ENCODE results near the gene ATP5ME. TPM values are rescaled to one million over a fixed set of nuclear protein-coding genes. Genes with fewer than 3 reads are reported as not detected.
A peak's percentile ranks its signal among the peaks of the same experiment; 100 is the strongest.

ATP5ME gene
- total and polyA plus RNA-seq, 7 experiments from 2014 or later: 115 to 404 (median 125) TPM

GRCh38 chr4:661881-662761 is 12.0 kb downstream of the ATP5ME start:
- peak overlapping the region in 9 of 10 donors; percentile 25 to 95 (median 83) for H3K4me3 Mint-ChIP-seq
- intact Hi-C loops (cut with micrococcal nuclease): loop anchor here in 1 of 2 donors (5.0 kb wide), 1 partner anchor 395 kb away; no protein-coding TSS in a partner anchor

GRCh38 chr4:661231-661630 is 12.8 kb downstream of the ATP5ME start:
- POLR2A ChIA-PET: interaction anchor here (6.0 kb wide), 1 partner anchor 13 kb away, joined by 46 read pairs; the partner anchor contains the start of genes ATP5ME and MYL5
- CTCF ChIA-PET: no interaction called here
- Mint-ChIP-seq H3K27me3 (no peaks in the 10 kb centered on the region), H3K4me3 (peak overlapping the region in 5 of 10 donors; percentile 4 to 86 (median 48)), H3K27ac (peak overlapping the region in 1 of 9 donors; percentile 3), H3K36me3 (peaks cover 0 to 22% (median 6%) of the 10 kb centered on the region in 5 donors), H3K9me3 (peaks cover 0 to 13% (median 0%) of the 10 kb centered on the region in 11 donors), H3K4me1 (peaks cover 3 to 33% (median 13%) of the 10 kb centered on the region in 7 donors)
- Histone ChIP-seq H3K4me1 (ENCODE audit: control insufficient read depth in 2 of 2, insufficient read depth in 2 of 2, low read length in 2 of 2) (peaks cover 4 to 5% of the 10 kb centered on the region in 2 donors), H3K9me3 (ENCODE audit: control insufficient read depth in 2 of 3, low read length in 3 of 3) (no peaks in the 10 kb centered on the region), H3K4me3 (ENCODE audit: low read length) (no peak overlapping the region), H3K27me3 (ENCODE audit: control insufficient read depth in 2 of 2, insufficient read depth in 2 of 2, low read length in 2 of 2) (no peaks in the 10 kb centered on the region), H3K27ac (ENCODE audit: low read depth, low read length) (no peak overlapping the region), H3K36me3 (ENCODE audit: control insufficient read depth in 2 of 3, insufficient read depth in 3 of 3, low read length in 3 of 3) (no peaks in the 10 kb centered on the region)
- no peak for ATAC-seq
- DNase-seq: no peak
- intact Hi-C loops (cut with micrococcal nuclease): loop anchor here in 1 of 2 donors (5.0 kb wide), 1 partner anchor 396 kb away; no protein-coding TSS in a partner anchor

More at GRCh38 chr4:661881-662761, 12.0 kb downstream of the ATP5ME start:
- peaks cover 0 to 13% (median 0%) of the 10 kb centered on the region in 11 donors for H3K9me3 Mint-ChIP-seq
- H3K36me3 Mint-ChIP-seq: peaks cover 0 to 22% (median 6%) of the 10 kb centered on the region in 5 donors
- no peak overlapping the region for H3K4me3 ChIP-seq (ENCODE audit: low read length)
- no peaks in the 10 kb centered on the region for H3K27me3 ChIP-seq (ENCODE audit: control insufficient read depth in 2 of 2, insufficient read depth in 2 of 2, low read length in 2 of 2)
- DNase-seq (no peak), ATAC-seq (no peak)
- ChIA-PET POLR2A (interaction anchor here (6.0 kb wide), 1 partner anchor 12 kb away, joined by 46 read pairs; the partner anchor contains the start of genes ATP5ME and MYL5), CTCF (no interaction called here)
- no peaks in the 10 kb centered on the region for H3K27me3 Mint-ChIP-seq
- peak overlapping the region in 6 of 9 donors; percentile 22 to 84 (median 64) for H3K27ac Mint-ChIP-seq
- peaks cover 4 to 5% of the 10 kb centered on the region in 2 donors for H3K4me1 ChIP-seq (ENCODE audit: control insufficient read depth in 2 of 2, insufficient read depth in 2 of 2, low read length in 2 of 2)
- H3K27ac ChIP-seq (ENCODE audit: low read depth, low read length): no peak overlapping the region
- peaks cover 3 to 33% (median 13%) of the 10 kb centered on the region in 7 donors for H3K4me1 Mint-ChIP-seq
- H3K36me3 ChIP-seq (ENCODE audit: control insufficient read depth in 2 of 3, insufficient read depth in 3 of 3, low read length in 3 of 3): no peaks in the 10 kb centered on the region
- no peaks in the 10 kb centered on the region for H3K9me3 ChIP-seq (ENCODE audit: control insufficient read depth in 2 of 3, low read length in 3 of 3)

DNA sequence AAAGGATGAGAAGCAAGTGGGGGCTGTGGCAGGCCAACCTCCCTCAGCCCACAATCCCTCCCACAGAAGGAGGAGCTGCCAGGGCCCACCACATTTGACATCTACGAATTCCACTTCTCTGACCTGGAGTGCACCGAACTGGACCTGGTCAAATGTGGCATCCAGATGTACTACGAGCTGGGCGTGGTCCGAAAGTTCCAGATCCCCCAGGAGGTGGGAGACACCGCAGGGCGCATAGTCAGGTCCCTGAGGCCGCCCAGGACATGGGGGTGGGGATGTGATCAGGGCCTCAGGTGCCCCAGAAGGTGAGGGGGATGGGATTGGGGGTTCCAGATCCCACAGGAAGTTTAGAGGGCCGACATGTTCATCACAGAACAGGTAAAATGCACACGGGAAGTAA is 13.7 kb downstream of the ATP5ME start:
- no peak for ATAC-seq
- Histone ChIP-seq H3K27me3 (ENCODE audit: control insufficient read depth in 2 of 2, insufficient read depth in 2 of 2, low read length in 2 of 2) (no peaks in the 10 kb centered on the region), H3K4me3 (ENCODE audit: low read length) (no peak overlapping the region), H3K36me3 (ENCODE audit: control insufficient read depth in 2 of 3, insufficient read depth in 3 of 3, low read length in 3 of 3) (no peaks in the 10 kb centered on the region), H3K9me3 (ENCODE audit: control insufficient read depth in 2 of 3, low read length in 3 of 3) (no peaks in the 10 kb centered on the region), H3K4me1 (ENCODE audit: control insufficient read depth in 2 of 2, insufficient read depth in 2 of 2, low read length in 2 of 2) (peaks cover 4 to 5% of the 10 kb centered on the region in 2 donors), H3K27ac (ENCODE audit: low read depth, low read length) (no peak overlapping the region)
- DNase-seq: no peak
- H3K4me1 Mint-ChIP-seq: peaks cover 3 to 30% (median 13%) of the 10 kb centered on the region in 7 donors
- H3K36me3 Mint-ChIP-seq: peaks cover 0 to 22% (median 6%) of the 10 kb centered on the region in 5 donors
- H3K27me3 Mint-ChIP-seq: no peaks in the 10 kb centered on the region
- intact Hi-C loops (cut with micrococcal nuclease): loop anchor here in 1 of 2 donors (5.0 kb wide), 1 partner anchor 397 kb away; no protein-coding TSS in a partner anchor
- H3K27ac Mint-ChIP-seq: no peak overlapping the region
- peak overlapping the region in 3 of 10 donors; percentile 4 to 48 (median 16) for H3K4me3 Mint-ChIP-seq
- CTCF ChIA-PET: interaction anchor here (0.6 kb wide), 1 partner anchor 14 kb away, joined by 3 read pairs; the partner anchor contains the start of genes ATP5ME and MYL5
- peaks cover 0 to 13% (median 0%) of the 10 kb centered on the region in 11 donors for H3K9me3 Mint-ChIP-seq
- POLR2A ChIA-PET: no interaction called here

DNA sequence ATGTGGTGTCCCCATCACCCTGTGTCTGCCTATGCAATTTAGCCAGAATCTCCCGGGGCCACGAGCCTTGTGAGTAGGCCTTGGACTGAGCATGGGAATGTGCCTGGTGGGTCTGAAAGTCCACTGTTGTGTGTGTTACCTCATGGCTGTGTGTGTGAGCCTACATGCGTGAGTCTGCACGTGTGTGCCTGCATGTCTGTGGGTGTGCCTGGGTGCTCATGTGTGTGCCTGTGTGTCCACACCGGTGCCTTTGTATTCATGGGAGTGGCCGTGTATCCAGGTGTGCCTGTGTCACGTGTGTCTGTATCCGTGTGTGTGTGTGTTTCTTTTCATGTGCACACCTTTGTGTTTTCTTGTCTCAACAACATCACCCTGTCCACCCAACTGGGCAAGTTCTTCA is 14.2 kb downstream of the ATP5ME start:
- no peak overlapping the region for H3K4me3 ChIP-seq (ENCODE audit: low read length)
- Mint-ChIP-seq H3K36me3 (peaks cover 0 to 22% (median 6%) of the 10 kb centered on the region in 5 donors), H3K27ac (peak overlapping the region in 2 of 9 donors; percentile 26 to 66), H3K4me3 (peak overlapping the region in 1 of 10 donors; percentile 16), H3K27me3 (no peaks in the 10 kb centered on the region), H3K9me3 (peaks cover 0 to 13% (median 0%) of the 10 kb centered on the region in 11 donors), H3K4me1 (peaks cover 3 to 26% (median 12%) of the 10 kb centered on the region in 7 donors)
- CTCF ChIA-PET: no interaction called here
- ATAC-seq: no peak
- POLR2A ChIA-PET: no interaction called here
- no peaks in the 10 kb centered on the region for H3K9me3 ChIP-seq (ENCODE audit: control insufficient read depth in 2 of 3, low read length in 3 of 3)
- H3K36me3 ChIP-seq (ENCODE audit: control insufficient read depth in 2 of 3, insufficient read depth in 3 of 3, low read length in 3 of 3): no peaks in the 10 kb centered on the region
- no peak overlapping the region for H3K27ac ChIP-seq (ENCODE audit: low read depth, low read length)
- intact Hi-C loops (cut with micrococcal nuclease): loop anchor here in 1 of 2 donors (5.0 kb wide), 1 partner anchor 397 kb away; no protein-coding TSS in a partner anchor
- no peak for DNase-seq
- peaks cover 4 to 5% of the 10 kb centered on the region in 2 donors for H3K4me1 ChIP-seq (ENCODE audit: control insufficient read depth in 2 of 2, insufficient read depth in 2 of 2, low read length in 2 of 2)
- no peaks in the 10 kb centered on the region for H3K27me3 ChIP-seq (ENCODE audit: control insufficient read depth in 2 of 2, insufficient read depth in 2 of 2, low read length in 2 of 2)

- no peaks in the 10 kb centered on the region for H3K27me3 ChIP-seq (ENCODE audit: control insufficient read depth in 2 of 2, insufficient read depth in 2 of 2, low read length in 2 of 2)
- H3K4me1 ChIP-seq (ENCODE audit: control insufficient read depth in 2 of 2, insufficient read depth in 2 of 2, low read length in 2 of 2): no peaks in the 10 kb centered on the region
- ATAC-seq (no peak), DNase-seq (no peak)
- POLR2A ChIA-PET: no interaction called here
- H3K9me3 ChIP-seq (ENCODE audit: control insufficient read depth in 2 of 3, low read length in 3 of 3): no peaks in the 10 kb centered on the region
- H3K4me1 Mint-ChIP-seq: peaks cover 0 to 17% (median 5%) of the 10 kb centered on the region in 7 donors
- CTCF ChIA-PET: no interaction called here
- no peak overlapping the region for H3K27ac ChIP-seq (ENCODE audit: low read depth, low read length)
- no peaks in the 10 kb centered on the region for H3K36me3 ChIP-seq (ENCODE audit: control insufficient read depth in 2 of 3, insufficient read depth in 3 of 3, low read length in 3 of 3)
- peaks cover 0 to 20% (median 6%) of the 10 kb centered on the region in 5 donors for H3K36me3 Mint-ChIP-seq
- H3K9me3 Mint-ChIP-seq: peaks cover 0 to 13% (median 0%) of the 10 kb centered on the region in 11 donors
- no peak overlapping the region for H3K4me3 Mint-ChIP-seq
- H3K27ac Mint-ChIP-seq: peak overlapping the region in 1 of 9 donors; percentile 9
- no peak overlapping the region for H3K4me3 ChIP-seq (ENCODE audit: low read length)
- H3K27me3 Mint-ChIP-seq: no peaks in the 10 kb centered on the region
- intact Hi-C loops (cut with micrococcal nuclease): no loop called here
Observed at GRCh38 chr4:658681-659667, 15.1 kb downstream of the ATP5ME start.

Measured in naive thymus-derived CD4-positive, alpha-beta T cell (primary cell).